SK-N-MC (cell line): Measurements from ENCODE around the gene SMIM23.

ENCODE experiments used
- EZH2 ChIP-seq: fragments of 200-600 bp; sonication (generic); IDR thresholded peaks from one replicate; pipeline ENCODE4 v1.6.1; 2017; ENCODE audit warnings: antibody characterized with exemption
- POLR2AphosphoS5 ChIP-seq: IDR thresholded peaks from 2 replicates; pipeline ENCODE4 v1.6.1; 2012; ENCODE audit warnings: mild to moderate bottlenecking, low read depth, low read length, borderline replicate concordance

GRCh38 chr5:171838066-171838465 lies 52.4 kb downstream of the SMIM23 start:
- TF ChIP-seq POLR2AphosphoS5, result no peak
- no peak for TF ChIP-seq EZH2
